Stimulated activated CD8-positive, alpha-beta memory T cell treated with anti-CD3 and anti-CD28 coated beads, Interleukin-2, amount 100 ng/mL, for 1 hour (primary cell): ENCODE results near the gene TMPRSS12.
"Not testable (repeated sequence)": the region's sequence is repeated elsewhere in the genome, so short reads cannot be mapped to it uniquely, and the experiment has no call there.

Source experiments
- DNase-seq, 2 donors: peaks; one replicate each; pipeline ENCODE4 v3.0.0-alpha.2; 2020; ENCODE audit warnings: low read depth in 2 of 2

The TMPRSS12 gene

DNA sequence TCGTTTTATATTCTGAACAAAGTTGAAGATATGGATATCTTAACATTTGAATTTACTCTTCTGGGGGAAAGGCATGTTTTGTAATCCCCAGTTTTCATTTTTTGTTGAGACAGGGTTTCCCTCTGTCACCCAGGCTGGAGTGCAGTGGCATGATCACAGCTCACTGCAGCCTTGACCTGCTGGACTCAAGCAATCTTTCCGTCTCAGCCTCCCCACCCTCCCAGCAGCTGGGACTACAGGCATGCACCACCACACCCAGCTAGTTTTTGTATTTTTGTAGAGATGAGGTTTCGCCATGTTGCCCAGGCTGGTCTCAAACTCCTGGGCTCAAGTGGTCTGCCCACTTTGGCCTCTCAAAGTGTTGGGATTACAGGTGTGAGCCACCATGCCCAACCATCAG lies 84.2 kb downstream of the TMPRSS12 start:
- not testable (repeated sequence) for DNase-seq

DNA sequence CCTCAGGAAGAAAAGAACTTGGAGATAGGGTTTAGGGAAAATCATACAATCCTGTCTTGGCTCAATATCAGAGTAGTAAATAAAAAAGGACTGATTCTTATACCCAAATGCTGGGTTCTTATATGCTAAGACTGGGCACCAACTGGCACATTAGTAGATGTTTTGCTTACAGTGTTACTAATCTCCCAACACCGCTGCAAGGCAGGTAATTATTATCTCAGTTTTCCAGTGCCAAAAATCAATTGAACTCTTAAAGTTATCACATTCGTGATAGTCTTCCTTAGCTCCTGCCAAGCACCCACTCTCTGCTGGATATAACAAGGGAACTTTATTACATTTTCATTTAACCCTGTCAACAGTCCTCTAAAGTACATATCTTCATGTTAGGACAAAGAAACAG lies 84.6 kb downstream of the TMPRSS12 start:
- no peak for DNase-seq

DNA sequence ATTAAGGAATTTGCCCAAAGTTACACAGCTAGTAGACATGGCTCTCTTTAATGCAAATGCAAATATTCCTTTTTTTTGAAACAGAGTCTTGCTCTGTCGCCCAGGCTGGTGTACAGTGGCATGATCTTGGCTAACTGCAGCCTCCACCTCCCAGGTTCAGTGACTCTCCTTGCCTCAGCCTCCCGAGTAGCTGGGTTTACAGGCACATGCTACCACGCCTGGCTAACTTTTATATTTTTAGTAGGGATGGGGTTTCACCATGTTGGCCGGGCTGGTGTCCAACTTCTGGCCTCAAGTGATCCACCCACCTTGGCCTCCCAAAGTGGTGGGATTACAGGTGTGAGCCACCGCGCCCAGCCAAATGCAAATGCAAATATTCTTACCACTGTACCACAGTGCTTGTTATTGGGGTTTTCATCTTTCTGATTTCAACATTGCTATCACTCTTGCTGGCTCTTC lies 85.1 kb downstream of the TMPRSS12 start:
- DNase-seq = no peak

DNA sequence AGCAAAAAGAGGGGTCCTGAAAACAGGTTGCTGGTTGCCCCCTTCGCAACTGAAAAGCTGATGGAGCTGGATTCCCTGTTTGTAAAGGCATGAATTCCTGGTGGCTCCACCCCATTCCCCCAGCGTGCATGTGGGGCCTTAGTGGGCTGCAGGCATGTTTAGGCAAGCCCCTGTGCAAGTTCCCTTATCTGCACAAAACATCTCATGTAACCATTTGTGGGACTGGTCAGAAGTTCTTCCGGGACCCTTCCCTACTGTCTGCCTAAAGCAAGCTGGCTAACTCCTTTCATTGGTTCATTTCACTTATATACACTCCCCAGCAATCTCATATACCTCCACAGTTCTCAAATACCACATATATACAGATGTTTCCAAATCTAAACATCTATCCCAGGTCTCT lies 85.7 kb downstream of the TMPRSS12 start:
- DNase-seq = no peak

DNA sequence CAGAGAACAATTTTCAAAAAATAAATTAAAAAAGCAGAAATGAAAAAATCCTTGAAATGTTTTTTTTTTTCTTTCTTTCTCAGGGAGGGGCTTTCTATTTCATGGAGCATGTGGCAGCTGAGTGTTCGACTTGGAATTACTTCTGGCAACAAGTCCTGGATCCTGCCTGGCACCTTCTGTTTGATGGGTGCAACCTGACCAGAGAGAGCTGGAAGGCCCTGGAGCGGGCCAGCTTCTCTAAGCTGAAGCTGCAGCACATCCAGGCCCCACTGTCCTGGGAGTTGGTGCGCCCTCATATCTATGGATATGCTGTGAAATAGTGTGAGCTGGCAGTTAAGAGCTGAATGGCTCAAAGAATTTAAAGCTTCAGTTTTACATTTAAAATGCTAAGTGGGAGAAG lies 87.1 kb downstream of the TMPRSS12 start:
- no peak for DNase-seq

DNA sequence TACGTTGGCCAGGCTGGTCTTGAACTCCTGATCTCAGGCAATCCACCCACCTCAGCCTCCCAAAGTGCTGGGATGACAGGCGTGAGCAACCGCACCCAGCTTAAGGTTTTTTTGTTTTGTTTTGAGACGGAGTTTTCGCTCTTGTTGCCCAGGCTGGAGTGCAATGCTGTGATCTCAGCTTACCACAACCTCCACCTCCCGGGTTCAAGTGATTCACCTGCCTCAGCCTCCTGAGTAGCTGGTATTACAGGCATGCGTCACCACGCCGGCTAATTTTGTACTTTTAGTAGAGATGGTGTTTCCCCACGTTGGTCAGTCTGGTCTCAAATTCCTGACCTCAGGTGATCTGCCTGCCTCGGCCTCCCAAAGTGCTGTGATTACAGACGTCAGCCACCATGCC lies 87.8 kb downstream of the TMPRSS12 start:
- DNase-seq = not testable (repeated sequence)

DNA sequence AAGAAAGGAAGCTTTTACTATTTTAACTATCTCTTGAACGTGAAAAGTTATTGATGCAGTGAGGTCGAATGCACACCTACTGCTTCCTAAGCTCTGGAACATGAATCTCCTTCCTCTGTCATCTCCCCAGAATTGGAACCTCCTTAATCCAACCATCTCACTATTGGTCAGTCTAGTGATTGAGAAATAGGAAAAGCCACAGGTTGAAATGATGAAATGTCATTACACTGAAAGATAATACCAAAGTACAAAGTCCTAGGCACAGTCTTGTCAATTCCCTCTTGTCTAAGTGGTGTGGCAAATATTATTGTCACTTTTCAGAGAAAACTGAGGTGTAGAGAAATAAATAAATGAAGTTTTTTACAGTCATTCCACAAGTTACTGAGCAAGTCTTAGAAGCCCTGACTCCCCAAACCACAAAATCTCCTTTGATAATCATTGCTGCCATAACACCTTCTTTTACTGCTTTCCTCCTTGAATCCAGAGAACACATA lies 90.1 kb downstream of the TMPRSS12 start:
- no peak for DNase-seq

DNA sequence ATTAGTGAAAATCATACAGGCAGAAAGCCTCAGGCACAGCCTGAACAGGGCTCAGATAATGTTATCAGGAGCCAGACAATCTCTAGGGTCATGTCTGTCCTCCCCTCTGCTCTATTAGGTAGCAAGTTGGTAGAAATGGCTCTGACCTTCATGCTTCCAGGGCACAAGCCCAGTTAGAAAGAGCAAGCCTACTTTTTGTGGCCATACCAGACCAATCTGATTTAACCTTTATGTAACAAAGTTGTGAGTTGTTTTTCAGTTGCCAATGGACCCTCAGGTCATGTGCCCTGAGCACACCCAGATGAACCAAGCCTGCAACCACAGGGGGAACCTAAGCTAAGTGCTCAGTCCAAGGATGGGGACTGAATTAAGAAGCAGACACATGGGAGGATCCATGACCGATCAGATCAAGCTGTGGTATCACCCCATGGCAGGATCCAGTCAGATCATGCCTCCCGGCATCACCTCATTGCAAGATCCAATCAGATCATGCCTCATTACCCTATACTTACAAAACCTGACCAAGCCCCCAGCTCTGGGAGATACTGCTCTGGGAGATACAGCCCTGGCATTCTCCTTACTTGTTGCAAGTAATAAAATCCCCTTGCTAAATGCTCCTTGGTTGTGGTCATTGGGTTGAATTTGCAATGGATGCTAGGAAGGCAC lies 90.9 kb downstream of the TMPRSS12 start:
- no peak for DNase-seq

DNA sequence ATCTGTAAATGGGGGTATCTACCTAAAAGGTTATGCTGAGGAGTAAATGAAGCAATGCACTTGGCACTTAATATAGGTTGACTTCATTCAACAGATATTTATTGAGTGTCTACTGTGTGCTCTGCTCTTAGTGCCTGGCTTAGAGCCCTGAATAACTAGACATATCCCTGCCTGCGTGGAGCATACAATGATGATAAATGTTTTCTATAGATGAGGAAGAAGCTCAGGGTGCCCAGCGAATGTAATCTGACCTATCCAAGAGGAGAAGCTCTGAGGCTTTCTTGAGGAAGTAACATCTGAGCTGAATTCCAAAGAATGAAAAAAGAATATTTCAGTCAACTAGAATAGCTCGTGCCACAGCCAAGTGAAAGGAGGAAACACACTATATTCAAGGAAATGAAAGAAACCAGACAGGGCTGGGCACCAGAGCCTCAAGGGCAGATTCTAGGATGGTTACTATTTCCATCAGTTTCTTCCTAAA lies 91.7 kb downstream of the TMPRSS12 start:
- no peak for DNase-seq

DNA sequence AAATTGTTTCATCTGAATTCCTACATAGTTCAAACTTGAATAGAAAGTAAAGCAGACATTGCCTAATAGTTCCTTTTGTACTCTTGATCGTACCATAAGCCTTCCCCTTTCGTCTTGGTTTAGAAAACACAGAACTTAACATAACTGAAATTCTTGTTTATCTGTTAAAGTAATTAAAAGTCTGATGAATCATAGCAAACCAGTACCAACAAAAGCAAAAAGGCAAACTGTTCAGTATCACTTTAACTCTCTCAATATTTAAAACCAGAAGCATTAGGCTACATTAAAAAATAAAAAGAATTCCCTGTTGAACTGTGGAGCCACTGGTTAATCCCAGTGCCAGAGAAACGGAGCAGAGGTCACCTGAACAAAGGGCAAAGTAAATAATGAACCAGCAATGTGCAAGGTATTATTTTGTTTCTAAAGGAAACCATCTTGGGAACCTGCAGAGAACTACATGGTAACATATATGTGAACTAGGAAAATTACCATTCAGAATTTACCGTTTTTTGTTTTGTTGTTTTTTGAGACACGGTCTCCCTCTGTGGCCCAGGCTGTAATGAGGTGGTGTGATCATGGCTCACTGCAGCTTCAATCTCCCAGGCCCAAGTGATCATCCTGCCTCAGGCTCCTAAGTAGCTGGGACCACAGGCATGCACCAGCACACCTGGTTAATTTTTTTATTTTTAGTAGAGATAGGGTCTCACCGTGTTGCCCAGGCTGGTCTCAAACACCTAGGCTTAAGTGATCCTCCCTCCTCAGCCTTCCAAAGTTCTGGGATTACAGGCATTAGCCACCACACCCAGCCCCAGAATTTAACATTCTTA lies 92.5 kb downstream of the TMPRSS12 start:
- DNase-seq = no peak

DNA sequence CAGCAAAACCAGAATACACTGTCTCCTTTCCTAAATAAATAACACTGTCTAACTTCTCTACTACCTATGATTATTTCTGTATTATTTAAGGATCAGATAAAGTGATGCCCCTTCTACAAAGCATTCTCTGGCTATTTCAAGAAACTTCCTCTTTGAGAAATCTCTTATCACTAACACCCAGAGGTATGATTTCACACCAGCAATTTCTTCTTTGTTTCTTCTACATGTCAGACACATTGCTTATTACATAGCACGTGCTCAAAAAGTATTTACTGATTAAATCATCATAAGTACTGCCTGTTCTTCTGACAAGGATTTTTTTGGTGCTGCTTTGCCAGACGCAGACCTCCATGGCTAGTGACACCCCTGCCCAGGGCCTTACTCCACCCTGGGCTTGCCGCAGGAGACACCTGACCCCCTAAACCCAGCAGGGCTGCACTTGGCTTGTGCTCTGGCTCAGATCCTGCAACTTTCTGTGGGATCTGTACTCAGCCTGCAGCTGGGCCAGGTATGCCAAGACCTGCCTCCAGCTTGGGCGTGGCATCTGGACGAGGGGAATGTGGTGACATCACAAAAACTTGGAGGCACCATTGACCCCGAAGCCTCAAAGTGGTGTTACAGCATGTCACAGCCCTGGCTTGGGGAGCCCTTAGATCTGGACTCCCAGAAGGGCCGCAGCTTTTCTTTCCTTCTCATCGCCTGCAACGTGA lies 94.2 kb downstream of the TMPRSS12 start:
- DNase-seq = no peak
